Bronchial epithelial cell (primary cell): ENCODE results near the gene SNX6. TPM values are rescaled to one million over a fixed set of nuclear protein-coding genes. Genes with fewer than 3 reads are reported as not detected.

ENCODE experiments used
- DNase-seq: peaks from one replicate; pipeline ENCODE4 v3.0.0-alpha.2; 2010; ENCODE audit warnings: low read depth
- FAIRE-seq: peaks from 2 replicates; lab custom pipeline; 2011; peaks lifted over from hg19 to GRCh38; lab: Jason Lieb, UNC
- H3K27me3 ChIP-seq: 2 replicates; pipeline ENCODE4 v1.5.1; 2011; ENCODE audit warnings: low read length; ENCODE audit not compliant: control insufficient read depth, insufficient read depth
- H3K36me3 ChIP-seq: 2 replicates; pipeline ENCODE4 v1.5.1; 2011; ENCODE audit warnings: low read length; ENCODE audit not compliant: control insufficient read depth, insufficient read depth
- H3K4me3 ChIP-seq: 2 replicates; pipeline ENCODE4 v1.5.1; 2011; ENCODE audit warnings: mild to moderate bottlenecking, low read depth, low read length, control low read depth
- total RNA-seq: library from RNA; depleted of rRNA; stranded (reverse); fragments of >200 nt; gene quantifications from 2 replicates; pipeline ENCODE4 v1.2.1, GENCODE V29; 2014
- TF ChIP-seq, protein P1 (sequence below): IDR thresholded peaks from 2 replicates; pipeline ENCODE4 v1.5.1; 2011; ENCODE audit warnings: mild to moderate bottlenecking, moderate library complexity, low read length, control low read depth, inconsistent platforms; ENCODE audit not compliant: insufficient read depth, severe bottlenecking

SNX6 gene
- total RNA-seq, 1 donor from 2014 or later, result 146 TPM

DNA sequence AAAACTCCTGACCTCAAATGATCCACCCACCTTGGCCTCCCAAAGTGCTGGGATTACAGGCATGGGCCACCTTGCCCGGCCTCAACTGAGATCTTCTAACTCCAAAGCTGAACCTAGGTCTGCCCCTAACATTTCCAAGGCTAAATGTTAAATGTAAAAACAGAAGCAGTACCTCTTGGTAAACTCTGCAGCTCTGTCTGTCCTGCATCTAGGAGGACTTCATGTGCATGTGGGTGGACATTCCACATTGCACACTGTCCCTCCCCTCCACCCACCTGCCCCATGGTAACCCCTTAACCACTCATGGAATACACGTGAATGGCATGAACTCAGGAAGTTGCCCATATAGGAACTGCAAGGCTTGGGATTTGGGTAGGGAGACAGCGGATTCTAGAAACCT, 33.1 kb downstream of the SNX6 start:
- DNase-seq (no peak), FAIRE-seq (no peak)
- no peak overlapping the region for H3K4me3 ChIP-seq
- no peaks in the 10 kb centered on the region for H3K27me3 ChIP-seq
- peaks cover 26% of the 10 kb centered on the region for H3K36me3 ChIP-seq
- TF ChIP-seq, protein P1, sequence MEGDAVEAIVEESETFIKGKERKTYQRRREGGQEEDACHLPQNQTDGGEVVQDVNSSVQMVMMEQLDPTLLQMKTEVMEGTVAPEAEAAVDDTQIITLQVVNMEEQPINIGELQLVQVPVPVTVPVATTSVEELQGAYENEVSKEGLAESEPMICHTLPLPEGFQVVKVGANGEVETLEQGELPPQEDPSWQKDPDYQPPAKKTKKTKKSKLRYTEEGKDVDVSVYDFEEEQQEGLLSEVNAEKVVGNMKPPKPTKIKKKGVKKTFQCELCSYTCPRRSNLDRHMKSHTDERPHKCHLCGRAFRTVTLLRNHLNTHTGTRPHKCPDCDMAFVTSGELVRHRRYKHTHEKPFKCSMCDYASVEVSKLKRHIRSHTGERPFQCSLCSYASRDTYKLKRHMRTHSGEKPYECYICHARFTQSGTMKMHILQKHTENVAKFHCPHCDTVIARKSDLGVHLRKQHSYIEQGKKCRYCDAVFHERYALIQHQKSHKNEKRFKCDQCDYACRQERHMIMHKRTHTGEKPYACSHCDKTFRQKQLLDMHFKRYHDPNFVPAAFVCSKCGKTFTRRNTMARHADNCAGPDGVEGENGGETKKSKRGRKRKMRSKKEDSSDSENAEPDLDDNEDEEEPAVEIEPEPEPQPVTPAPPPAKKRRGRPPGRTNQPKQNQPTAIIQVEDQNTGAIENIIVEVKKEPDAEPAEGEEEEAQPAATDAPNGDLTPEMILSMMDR, result no peak

DNA sequence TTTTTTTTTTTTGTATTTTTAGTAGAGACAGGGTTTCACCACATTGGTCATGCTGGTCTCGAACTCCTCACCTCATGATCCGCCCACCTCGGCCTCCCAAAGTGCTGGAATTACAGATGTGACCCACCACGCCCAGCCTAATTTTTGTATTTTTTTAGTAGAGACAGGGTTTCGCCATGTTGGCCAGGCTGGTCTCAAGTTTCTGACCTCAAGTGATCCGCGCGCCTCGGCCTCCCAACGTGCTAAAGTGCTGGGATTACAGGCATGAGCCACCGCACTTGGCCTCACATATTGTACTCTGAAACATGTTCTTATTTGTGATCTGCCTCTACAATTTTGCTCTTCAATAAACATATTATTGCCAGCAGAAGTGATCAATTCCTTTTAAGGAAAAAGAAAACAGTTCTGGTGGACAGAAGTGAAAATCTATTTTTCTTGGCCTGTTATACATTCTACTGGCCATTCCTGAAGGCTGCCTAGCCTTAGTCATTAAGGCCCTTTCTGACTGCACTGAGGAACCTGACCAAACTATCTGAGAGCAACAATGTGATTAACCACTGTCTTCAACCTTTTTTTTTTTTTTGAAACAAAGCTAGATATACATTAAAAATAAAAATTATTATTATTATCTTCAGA, 36.1 kb downstream of the SNX6 start:
- TF ChIP-seq, protein P1, result no peak
- Histone ChIP-seq H3K4me3 (no peak overlapping the region), H3K36me3 (peaks cover 23% of the 10 kb centered on the region), H3K27me3 (no peaks in the 10 kb centered on the region)
- no peak for FAIRE-seq
- DNase-seq, result no peak

DNA sequence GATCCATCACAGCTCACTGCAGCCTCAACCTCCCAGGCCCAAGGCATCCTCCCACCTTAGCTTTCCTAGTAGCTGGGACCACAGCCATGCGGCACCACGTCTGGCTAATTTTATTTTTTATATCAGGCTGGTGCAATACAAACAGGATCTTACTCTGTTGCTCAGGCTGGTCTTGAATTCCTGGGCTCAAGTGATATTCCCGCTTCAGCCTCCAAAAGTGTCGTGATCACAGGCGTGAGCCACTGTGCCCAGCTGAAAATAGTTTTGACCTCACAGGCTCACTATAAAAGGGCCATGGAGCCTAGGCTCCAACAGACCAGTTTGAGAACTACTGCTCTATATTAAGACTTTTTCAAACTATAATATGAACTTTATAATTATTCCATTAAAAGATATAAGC, 37.3 kb downstream of the SNX6 start:
- DNase-seq (no peak), FAIRE-seq (no peak)
- Histone ChIP-seq H3K4me3 (no peak overlapping the region), H3K27me3 (no peaks in the 10 kb centered on the region), H3K36me3 (peaks cover 16% of the 10 kb centered on the region)
- TF ChIP-seq, protein P1, result no peak

DNA sequence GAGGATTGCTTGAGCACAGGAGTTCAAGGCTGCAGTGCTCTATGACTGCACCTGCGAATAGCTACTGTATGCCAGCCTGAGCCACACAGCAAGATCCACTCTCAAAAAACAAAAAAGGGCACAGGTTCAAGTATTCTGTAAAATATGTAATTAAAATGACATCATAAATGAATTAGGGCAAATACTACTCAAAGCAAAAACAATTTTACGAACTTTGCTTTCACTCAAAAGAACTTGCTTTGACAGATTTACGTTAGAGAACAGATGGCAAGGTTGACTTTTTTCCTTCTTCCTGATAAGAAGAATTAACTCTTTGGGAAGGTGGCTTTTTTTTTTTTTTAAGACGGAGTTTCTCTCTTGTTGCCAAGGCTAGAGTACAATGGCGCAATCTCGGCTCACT, 46.4 kb downstream of the SNX6 start:
- no peaks in the 10 kb centered on the region for H3K27me3 ChIP-seq
- no peak for DNase-seq
- peaks cover 8% of the 10 kb centered on the region for H3K36me3 ChIP-seq
- TF ChIP-seq, protein P1, result no peak
- FAIRE-seq, result no peak
- H3K4me3 ChIP-seq, result no peak overlapping the region

DNA sequence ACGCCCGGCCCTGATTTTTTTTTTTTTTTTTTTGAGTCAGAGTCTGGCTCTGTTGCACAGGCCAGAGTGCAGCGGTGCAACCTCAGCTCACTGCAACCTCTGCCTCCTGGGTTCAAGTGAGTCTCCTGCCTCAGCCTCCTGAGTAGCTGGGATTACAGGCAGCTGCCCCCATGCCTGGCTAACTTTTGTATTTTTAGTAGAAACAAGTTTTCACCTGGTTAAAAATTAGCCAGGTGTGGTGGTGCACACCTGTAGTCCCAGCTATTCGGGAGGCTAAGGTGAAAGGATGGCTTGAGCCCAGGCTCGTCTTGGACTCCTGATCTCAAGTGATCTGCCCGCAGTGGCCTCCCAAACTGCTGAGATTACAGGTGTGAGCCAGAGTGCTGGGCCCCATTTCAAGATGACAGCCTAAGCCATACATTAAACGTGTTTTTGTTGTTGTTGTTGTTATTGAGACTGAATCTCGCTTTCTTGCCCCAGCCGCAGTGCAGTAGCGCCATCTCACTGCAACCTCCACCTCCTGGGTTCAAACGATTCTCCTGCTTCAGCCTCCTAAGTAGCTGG, 47.7 kb downstream of the SNX6 start:
- TF ChIP-seq, protein P1, result no peak
- H3K36me3 ChIP-seq, result peaks cover 7% of the 10 kb centered on the region
- H3K4me3 ChIP-seq, result no peak overlapping the region
- FAIRE-seq (no peak), DNase-seq (no peak)
- H3K27me3 ChIP-seq, result no peaks in the 10 kb centered on the region
